ENCODE results near the gene SERHL2.

- TF ChIP-seq, protein P1, sequence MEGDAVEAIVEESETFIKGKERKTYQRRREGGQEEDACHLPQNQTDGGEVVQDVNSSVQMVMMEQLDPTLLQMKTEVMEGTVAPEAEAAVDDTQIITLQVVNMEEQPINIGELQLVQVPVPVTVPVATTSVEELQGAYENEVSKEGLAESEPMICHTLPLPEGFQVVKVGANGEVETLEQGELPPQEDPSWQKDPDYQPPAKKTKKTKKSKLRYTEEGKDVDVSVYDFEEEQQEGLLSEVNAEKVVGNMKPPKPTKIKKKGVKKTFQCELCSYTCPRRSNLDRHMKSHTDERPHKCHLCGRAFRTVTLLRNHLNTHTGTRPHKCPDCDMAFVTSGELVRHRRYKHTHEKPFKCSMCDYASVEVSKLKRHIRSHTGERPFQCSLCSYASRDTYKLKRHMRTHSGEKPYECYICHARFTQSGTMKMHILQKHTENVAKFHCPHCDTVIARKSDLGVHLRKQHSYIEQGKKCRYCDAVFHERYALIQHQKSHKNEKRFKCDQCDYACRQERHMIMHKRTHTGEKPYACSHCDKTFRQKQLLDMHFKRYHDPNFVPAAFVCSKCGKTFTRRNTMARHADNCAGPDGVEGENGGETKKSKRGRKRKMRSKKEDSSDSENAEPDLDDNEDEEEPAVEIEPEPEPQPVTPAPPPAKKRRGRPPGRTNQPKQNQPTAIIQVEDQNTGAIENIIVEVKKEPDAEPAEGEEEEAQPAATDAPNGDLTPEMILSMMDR (IDR thresholded peaks at IDR 0.05) = no peak
- TF ChIP-seq EZH2phosphoT487 (IDR thresholded peaks at IDR 0.05) (no peak), EZH2 (IDR thresholded peaks at IDR 0.05) (no peak)
These were observed 44.2 kb upstream of the SERHL2 start for GRCh38 chr22:42509548-42509947.

Measured in neural progenitor cell (in vitro differentiated cells).